NCI-H2081 (cell line): ENCODE data around the gene DAPK1.

Experiments used
- DNase-seq, 2 experiments: peaks; one replicate each; lab custom pipeline; 2025; lab: John Stamatoyannopoulos, UW

Gene DAPK1

DNA sequence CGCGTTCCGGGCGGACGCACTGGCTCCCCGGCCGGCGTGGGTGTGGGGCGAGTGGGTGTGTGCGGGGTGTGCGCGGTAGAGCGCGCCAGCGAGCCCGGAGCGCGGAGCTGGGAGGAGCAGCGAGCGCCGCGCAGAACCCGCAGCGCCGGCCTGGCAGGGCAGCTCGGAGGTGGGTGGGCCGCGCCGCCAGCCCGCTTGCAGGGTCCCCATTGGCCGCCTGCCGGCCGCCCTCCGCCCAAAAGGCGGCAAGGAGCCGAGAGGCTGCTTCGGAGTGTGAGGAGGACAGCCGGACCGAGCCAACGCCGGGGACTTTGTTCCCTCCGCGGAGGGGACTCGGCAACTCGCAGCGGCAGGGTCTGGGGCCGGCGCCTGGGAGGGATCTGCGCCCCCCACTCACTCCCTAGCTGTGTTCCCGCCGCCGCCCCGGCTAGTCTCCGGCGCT lies at the start of gene DAPK1:
DAPK1 (plus strand) TSS at position 264 of the 442 bp plus-strand sequence. CDS start 1,211 bp downstream, outside the sequence.
- peak; percentile 55 to 82 for DNase-seq

GRCh38 chr9:87451149-87451548 lies 46.5 kb upstream of the DAPK1 start:
- no peak for DNase-seq

DNA sequence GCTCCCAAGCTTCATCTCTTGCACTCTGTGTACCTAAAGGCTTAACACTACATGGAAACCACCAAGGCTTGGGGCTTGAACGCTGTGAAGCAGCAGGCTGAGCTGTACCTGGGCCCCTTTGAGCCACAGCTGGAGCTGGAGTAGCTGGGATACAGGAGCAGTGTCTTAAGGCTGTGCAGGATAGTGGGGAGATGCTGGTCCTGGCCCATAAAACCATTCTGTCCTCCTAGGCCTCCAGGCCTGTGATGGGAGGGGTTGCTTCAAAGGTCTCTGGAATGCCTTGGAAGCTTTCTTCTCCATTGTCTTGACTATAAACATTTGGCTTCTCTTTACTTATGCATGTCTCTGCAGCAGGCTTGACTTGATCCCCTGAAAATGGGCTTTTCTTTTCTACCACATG lies 42.3 kb upstream of the DAPK1 start:
- DNase-seq = no peak

DNA sequence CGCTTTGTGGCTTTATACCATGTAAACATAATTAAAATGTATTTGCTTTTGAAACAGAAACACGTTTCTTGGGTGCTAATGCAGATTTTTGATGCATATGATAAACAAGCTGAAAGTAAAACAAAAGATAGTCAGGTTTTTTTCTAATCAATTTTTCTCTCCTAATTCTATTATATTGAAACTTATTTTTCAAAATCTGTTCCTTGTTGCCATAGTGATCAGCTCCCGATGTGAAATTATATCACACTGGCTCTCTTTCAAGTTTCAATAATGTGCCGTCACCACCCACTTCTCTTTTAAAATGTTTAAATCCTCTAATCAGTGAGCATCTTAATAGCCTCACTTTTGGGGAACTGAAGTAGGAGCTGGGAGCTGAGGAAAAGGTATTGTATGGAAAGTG lies 36.4 kb upstream of the DAPK1 start:
- no peak for DNase-seq

GRCh38 chr9:87464110-87464991 lies 33.3 kb upstream of the DAPK1 start:
- DNase-seq = peak in 1 of 2 experiments; percentile 24

DNA sequence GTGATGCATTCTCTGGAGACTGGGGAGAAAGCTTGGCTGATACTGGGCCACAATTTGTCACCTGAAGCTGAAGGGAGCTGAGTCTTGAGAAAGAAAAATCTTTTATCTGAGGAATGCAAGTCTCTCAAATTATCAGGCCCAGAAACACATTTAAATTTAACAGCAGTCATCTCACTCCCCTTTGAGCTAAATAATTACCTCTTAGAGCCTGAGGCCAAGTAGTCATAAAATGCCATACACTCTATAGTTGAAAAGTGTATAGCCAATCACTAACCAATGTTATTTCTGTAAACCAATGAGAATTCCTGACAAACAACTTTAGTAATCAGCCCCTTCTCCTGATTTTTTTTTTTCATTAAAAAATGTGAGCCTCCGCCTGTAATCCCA lies 32.7 kb upstream of the DAPK1 start:
- no peak for DNase-seq

DNA sequence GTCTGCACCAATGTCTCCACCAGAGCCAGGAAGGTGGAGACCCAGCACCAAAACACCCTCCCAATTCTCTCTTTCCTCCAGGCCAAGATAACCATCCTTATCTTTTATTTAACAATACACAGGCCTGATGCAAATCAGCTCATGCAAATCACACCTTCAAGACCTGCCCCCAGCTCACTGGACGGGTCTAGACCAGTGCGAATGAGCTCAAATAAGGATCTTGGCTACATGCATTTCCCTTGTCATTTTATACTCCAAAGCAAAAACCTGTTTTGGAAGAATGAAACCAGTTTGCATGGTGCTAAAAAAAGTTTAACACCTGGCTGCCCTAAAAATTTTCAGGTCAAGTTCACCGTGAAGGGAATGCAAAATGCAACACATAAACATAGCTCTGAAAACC lies 31.9 kb upstream of the DAPK1 start:
- DNase-seq = no peak

DNA sequence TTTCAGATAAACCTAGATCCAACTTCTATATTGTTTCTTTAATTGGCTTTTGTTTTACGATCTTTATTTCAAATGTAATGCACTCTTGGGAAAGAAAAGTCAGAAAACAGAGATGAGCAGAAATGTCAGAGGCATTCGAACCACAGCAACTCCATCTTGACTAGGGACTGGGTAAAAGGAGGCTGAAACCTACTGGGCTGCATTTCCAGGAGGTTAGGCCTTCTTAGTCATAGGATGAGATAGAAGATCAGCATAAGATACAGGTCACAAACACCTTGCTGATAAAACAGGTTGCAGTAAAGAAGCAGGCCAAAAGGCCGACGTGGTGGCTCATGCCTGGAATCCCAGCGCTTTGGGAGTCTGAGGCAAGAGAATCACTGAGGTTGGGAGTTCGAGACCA lies 30.5 kb upstream of the DAPK1 start:
- no peak for DNase-seq

GRCh38 chr9:87469793-87470465 lies 27.7 kb upstream of the DAPK1 start:
- peak; percentile 43 to 71 for DNase-seq

- DNase-seq = no peak
These were observed 25.9 kb upstream of the DAPK1 start for GRCh38 chr9:87471746-87472145.

GRCh38 chr9:87475463-87475862 lies 22.2 kb upstream of the DAPK1 start:
- no peak for DNase-seq

GRCh38 chr9:87478226-87478992 lies 19.3 kb upstream of the DAPK1 start:
- DNase-seq = no peak

DNA sequence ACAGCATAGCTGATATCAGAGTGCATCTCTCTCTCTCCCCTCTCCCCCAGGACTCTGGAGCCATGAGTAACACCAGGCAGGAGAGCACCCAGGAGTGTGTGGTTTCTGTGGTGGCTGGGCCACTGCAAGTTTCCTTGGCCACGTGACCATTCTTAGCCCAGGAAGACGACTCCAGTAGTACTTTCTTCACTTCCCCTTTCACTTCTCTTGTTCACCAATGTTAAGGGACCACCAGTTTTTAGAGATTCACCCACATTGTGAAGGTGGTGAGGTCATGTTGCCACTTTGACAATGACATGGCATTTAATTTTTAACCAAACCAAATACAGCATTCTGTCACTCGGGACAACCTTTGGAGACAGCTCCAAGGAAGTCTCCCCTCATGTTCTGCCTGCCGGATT lies 17.9 kb upstream of the DAPK1 start:
- DNase-seq = no peak

GRCh38 chr9:87481890-87482855 lies 15.5 kb upstream of the DAPK1 start:
- no peak for DNase-seq

GRCh38 chr9:87490225-87490624 lies 7.4 kb upstream of the DAPK1 start:
- no peak for DNase-seq

- no peak for DNase-seq
These were observed 6.8 kb upstream of the DAPK1 start for GRCh38 chr9:87490907-87491306.

- DNase-seq = peak in 1 of 2 experiments; percentile 8
These were observed 6.1 kb upstream of the DAPK1 start for GRCh38 chr9:87491523-87491922.

DNA sequence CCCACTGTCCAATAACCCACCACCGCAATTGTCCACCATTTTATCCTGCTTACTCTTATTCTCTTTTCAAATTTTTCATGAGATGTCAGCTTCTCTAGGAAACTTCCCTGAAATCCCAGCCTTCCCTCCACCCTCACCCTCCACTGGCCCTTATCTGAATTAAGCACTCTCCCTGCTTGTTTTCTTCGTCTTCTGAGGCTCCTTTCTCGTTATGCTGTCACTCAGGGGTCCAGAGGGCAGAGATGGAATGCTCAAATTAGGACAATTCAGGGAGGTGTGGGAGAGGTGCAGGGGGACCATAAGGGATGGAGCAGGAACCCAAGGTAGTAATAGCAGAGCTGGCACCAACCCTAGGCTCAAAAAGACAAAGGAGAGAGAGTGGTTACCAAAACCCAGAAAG lies 5.0 kb upstream of the DAPK1 start:
- no peak for DNase-seq

GRCh38 chr9:87494970-87495471 lies 2.6 kb upstream of the DAPK1 start:
- DNase-seq = no peak

GRCh38 chr9:87497080-87497603 lies 525 bp upstream of the DAPK1 start:
- peak in 1 of 2 experiments; percentile 39 for DNase-seq
